ENCODE measurements around the gene IFNAR1. TPM values are rescaled to one million over a fixed set of nuclear protein-coding genes. Genes with fewer than 3 reads are reported as not detected.
A peak's percentile ranks its signal among the peaks of the same experiment; 100 is the strongest.

Gene IFNAR1
- total RNA-seq, 4 donors from 2014 or later: 22.4 to 28.3 (median 26.4) TPM

DNA sequence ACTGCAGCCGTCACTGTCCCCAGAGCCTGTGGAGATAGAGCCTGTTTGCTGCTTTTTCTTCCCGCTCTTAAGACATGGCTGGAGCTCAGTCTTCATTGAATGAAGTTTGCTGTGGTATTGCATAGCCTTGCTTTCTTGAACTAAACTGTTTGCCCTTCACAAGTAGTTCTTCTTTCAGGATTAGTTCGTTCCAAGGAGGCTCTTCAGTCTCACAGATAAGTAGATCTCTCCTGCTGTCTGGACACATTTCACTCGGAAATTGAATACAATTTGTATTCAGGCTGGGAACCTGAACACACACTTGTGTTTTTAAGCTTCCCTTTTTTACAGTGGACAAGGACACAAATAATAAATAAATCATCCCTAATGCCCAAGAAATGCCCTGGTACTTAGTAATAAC is 34.7 kb downstream of the IFNAR1 start:
- WGBS: 82% methylated on average over 4 of the region's 4 CpGs
- intact Hi-C loops (cut with DNase I): loop anchor here (5.0 kb wide), 1 partner anchor 162 kb away; no protein-coding TSS in a partner anchor
- peak overlapping the region in 1 of 4 donors; percentile 37 for H3K27ac ChIP-seq (replicated peaks in 1 of 4)

GRCh38 chr21:33360281-33360680 is 35.5 kb downstream of the IFNAR1 start:
- no peaks in the 10 kb centered on the region for H3K27me3 ChIP-seq
- H3K4me3 ChIP-seq: no peak overlapping the region
- H3K27ac ChIP-seq (replicated peaks in 1 of 4): peak overlapping the region; percentile 29 to 47 (median 36)
- no peaks in the 10 kb centered on the region for H3K9me3 ChIP-seq
- H3K4me1 ChIP-seq: peaks cover 17 to 25% (median 22%) of the 10 kb centered on the region in 4 donors
- WGBS: 75% methylated on average over 6 of the region's 6 CpGs
- peaks cover 0 to 28% (median 26%) of the 10 kb centered on the region in 4 donors for H3K36me3 ChIP-seq
- intact Hi-C loops (cut with DNase I): loop anchor here (5.0 kb wide), 1 partner anchor 87 kb away; no protein-coding TSS in a partner anchor
- DNase-seq (ENCODE audit: extremely low spot score): no peak
- TF ChIP-seq POLR2AphosphoS5 (IDR thresholded peaks at IDR 0.05) (no peak), CTCF (IDR thresholded peaks at IDR 0.05) (no peak), EP300 (IDR thresholded peaks at IDR 0.05) (no peak), POLR2A (IDR thresholded peaks at IDR 0.05; ENCODE audit: low read depth) (no peak)

More for the DNA sequence above, 34.7 kb downstream of the IFNAR1 start:
- Histone ChIP-seq H3K4me3 (no peak overlapping the region), H3K9me3 (no peaks in the 10 kb centered on the region), H3K4me1 (peaks cover 17 to 25% (median 22%) of the 10 kb centered on the region in 4 donors), H3K27me3 (no peaks in the 10 kb centered on the region), H3K36me3 (peaks cover 0 to 37% (median 33%) of the 10 kb centered on the region in 4 donors)
- no peak for DNase-seq (ENCODE audit: extremely low spot score)
- TF ChIP-seq EP300 (IDR thresholded peaks at IDR 0.05) (no peak), CTCF (IDR thresholded peaks at IDR 0.05) (no peak)

- Histone ChIP-seq H3K4me1 (peaks cover 17 to 25% (median 22%) of the 10 kb centered on the region in 4 donors), H3K9me3 (no peaks in the 10 kb centered on the region), H3K27ac (replicated peaks in 1 of 4) (peak overlapping the region; percentile 7 to 47 (median 36)), H3K36me3 (peaks cover 0 to 21% (median 19%) of the 10 kb centered on the region in 4 donors), H3K4me3 (peak overlapping the region in 3 of 4 donors; percentile 9 to 26 (median 24)), H3K27me3 (no peaks in the 10 kb centered on the region)
- peak; percentile 94 for DNase-seq (ENCODE audit: extremely low spot score)
- intact Hi-C loops (cut with DNase I): loop anchor here (5.0 kb wide), 1 partner anchor 86 kb away; no protein-coding TSS in a partner anchor
- WGBS: 30% methylated on average over 14 of the region's 14 CpGs
- no peak for TF ChIP-seq POLR2A (IDR thresholded peaks at IDR 0.05; ENCODE audit: low read depth)
- TF ChIP-seq CTCF (IDR thresholded peaks at IDR 0.05): peak; percentile 72 to 79 (median 77)
- TF ChIP-seq POLR2AphosphoS5 (IDR thresholded peaks at IDR 0.05): peak in 1 of 2 donors; percentile 29
- TF ChIP-seq EP300 (IDR thresholded peaks at IDR 0.05): no peak
Measured at GRCh38 chr21:33360881-33361602, 36.3 kb downstream of the IFNAR1 start.

DNA sequence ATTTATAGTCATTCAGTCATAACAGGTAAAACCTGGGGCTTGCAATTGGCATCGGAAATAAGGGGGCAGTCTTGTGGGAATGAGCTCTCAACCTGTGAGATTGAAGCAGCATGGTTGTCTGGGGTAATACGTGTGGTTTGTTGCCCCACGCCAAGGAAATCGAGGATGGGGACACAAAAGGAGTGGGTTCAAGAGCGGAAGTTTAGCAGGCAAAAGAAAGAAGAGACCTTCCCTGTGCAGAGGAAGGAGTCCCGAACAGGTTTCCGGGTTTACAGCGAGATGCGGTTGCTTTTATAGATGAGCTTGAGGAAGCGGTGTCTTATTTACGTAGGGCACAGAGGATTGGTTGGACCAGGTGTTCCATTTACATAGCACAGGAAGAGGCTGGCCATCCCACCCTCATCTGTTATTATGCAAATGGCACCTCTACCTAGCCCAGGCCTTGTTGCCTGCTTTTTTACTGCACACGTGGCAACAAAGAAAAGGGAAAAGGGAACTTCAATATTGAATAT is 37.3 kb downstream of the IFNAR1 start:
- TF ChIP-seq CTCF (IDR thresholded peaks at IDR 0.05) (no peak), POLR2AphosphoS5 (IDR thresholded peaks at IDR 0.05) (peak; percentile 21 to 71)
- intact Hi-C loops (cut with DNase I): loop anchor here (5.0 kb wide), 1 partner anchor 85 kb away; no protein-coding TSS in a partner anchor
- H3K27ac ChIP-seq (replicated peaks in 1 of 4): peak overlapping the region in 2 of 4 donors; percentile 32 to 35
- DNase-seq (ENCODE audit: extremely low spot score): peak; percentile 91
- H3K27me3 ChIP-seq: no peaks in the 10 kb centered on the region
- peaks cover 0 to 10% (median 8%) of the 10 kb centered on the region in 4 donors for H3K36me3 ChIP-seq
- peaks cover 17 to 25% (median 22%) of the 10 kb centered on the region in 4 donors for H3K4me1 ChIP-seq
- H3K4me3 ChIP-seq: peak overlapping the region in 2 of 4 donors; percentile 9 to 26
- 38% methylated on average over 12 of the region's 12 CpGs for WGBS
- peaks cover 0 to 8% (median 3%) of the 10 kb centered on the region in 4 donors for H3K9me3 ChIP-seq

Data from esophagus muscularis mucosa (tissue), 4 donors.